Measurements from ENCODE around the gene MAGI3. TPM values are rescaled to one million over a fixed set of nuclear protein-coding genes. Genes with fewer than 3 reads are reported as not detected.

The MAGI3 gene
- total and polyA plus RNA-seq, 4 experiments from 2014 or later: 3.5 to 6.7 (median 5.5) TPM

DNA sequence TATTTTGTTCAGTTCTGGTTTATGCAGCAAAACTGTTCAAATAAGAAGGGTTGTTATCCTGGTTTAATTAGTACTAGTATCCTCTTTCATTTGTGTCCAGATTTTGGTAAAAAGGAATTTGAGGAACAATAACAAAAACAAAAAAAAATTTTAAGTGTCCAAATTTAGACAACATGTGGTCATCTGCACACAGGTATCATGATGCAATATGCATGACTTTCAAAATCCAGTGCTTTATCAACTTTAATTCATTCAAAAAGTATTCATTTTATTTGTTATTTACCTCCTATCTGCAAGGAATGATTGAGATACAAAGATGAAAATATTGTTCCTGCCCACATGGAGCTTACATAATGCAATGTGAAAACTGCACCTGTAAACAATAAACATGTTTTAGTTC is 16.7 kb upstream of the MAGI3 start:
- Mint-ChIP-seq H3K27ac (no peak overlapping the region), H3K9me3 (no peaks in the 10 kb centered on the region), H3K4me1 (no peaks in the 10 kb centered on the region), H3K27me3 (peaks cover 2 to 5% of the 10 kb centered on the region in 2 donors), H3K36me3 (no peaks in the 10 kb centered on the region), H3K4me3 (no peak overlapping the region)
- H3K36me3 ChIP-seq (ENCODE audit: insufficient read depth, low read length): no peaks in the 10 kb centered on the region
- H3K4me3 ChIP-seq (ENCODE audit: low read length in 2 of 2): no peak overlapping the region
- intact Hi-C loops (cut with micrococcal nuclease): no loop called here
- DNase-seq: no peak
- CTCF ChIA-PET (ENCODE audit: partially characterized antibody): no interaction called here
- POLR2A ChIA-PET (ENCODE audit: partially characterized antibody): no interaction called here
- H3K9me3 ChIP-seq (ENCODE audit: control insufficient read depth in 1 of 2, low read length in 2 of 2): no peaks in the 10 kb centered on the region
- no peaks in the 10 kb centered on the region for H3K4me1 ChIP-seq (ENCODE audit: insufficient read depth, low read length)
- H3K27me3 ChIP-seq (ENCODE audit: insufficient read depth, low read length): no peaks in the 10 kb centered on the region
- no peak overlapping the region for H3K27ac ChIP-seq (ENCODE audit: low read depth, low read length)

DNA sequence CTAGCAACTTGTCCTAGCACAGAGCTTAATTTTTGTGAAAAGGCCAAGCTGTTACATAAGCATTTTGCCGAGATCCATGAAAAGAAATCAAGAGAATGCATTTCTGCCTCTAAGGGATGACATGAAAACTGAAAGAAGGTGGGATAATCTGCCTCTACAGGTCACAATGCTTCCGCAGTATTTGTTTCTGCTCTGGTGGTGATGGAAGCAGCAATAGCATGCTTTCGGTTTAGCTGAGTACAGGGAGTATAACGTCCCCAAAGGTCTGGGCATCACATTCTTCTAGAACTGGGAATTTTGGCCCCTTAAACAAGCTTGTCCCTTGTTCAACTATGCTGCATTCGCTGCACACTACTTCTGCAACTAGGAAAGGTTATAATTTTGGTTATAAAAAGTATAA is 14.4 kb upstream of the MAGI3 start:
- no peaks in the 10 kb centered on the region for H3K36me3 Mint-ChIP-seq
- ChIA-PET POLR2A (ENCODE audit: partially characterized antibody) (no interaction called here), CTCF (ENCODE audit: partially characterized antibody) (no interaction called here)
- no peak overlapping the region for H3K4me3 Mint-ChIP-seq
- no peak overlapping the region for H3K27ac ChIP-seq (ENCODE audit: low read depth, low read length)
- no peaks in the 10 kb centered on the region for H3K36me3 ChIP-seq (ENCODE audit: insufficient read depth, low read length)
- intact Hi-C loops (cut with micrococcal nuclease): no loop called here
- no peak overlapping the region for H3K27ac Mint-ChIP-seq
- H3K4me3 ChIP-seq (ENCODE audit: low read length in 2 of 2): no peak overlapping the region
- no peaks in the 10 kb centered on the region for H3K27me3 ChIP-seq (ENCODE audit: insufficient read depth, low read length)
- H3K4me1 Mint-ChIP-seq: no peaks in the 10 kb centered on the region
- H3K4me1 ChIP-seq (ENCODE audit: insufficient read depth, low read length): no peaks in the 10 kb centered on the region
- H3K9me3 Mint-ChIP-seq: no peaks in the 10 kb centered on the region
- peaks cover 2 to 5% of the 10 kb centered on the region in 2 donors for H3K27me3 Mint-ChIP-seq
- DNase-seq: no peak
- no peaks in the 10 kb centered on the region for H3K9me3 ChIP-seq (ENCODE audit: control insufficient read depth in 1 of 2, low read length in 2 of 2)

DNA sequence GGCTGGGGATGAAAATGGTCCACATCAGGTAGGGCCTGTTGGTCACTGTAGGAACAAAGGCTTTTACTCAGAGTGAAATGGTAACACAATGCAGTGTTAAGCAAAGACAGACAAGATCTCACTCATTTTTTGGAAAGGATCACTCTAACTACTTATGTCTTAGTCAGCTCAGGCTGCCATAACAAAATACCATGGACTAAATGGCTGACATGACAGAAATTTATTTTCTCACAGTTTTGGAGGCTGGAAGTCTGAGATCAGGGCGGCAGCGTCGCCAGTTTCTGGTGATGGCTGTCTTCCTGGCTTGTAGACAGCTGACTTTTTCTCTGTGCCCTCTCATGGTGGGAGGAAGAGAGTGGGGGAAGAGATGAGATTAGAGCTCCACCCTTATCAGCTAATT is 10.2 kb upstream of the MAGI3 start:
- intact Hi-C loops (cut with micrococcal nuclease): no loop called here

DNA sequence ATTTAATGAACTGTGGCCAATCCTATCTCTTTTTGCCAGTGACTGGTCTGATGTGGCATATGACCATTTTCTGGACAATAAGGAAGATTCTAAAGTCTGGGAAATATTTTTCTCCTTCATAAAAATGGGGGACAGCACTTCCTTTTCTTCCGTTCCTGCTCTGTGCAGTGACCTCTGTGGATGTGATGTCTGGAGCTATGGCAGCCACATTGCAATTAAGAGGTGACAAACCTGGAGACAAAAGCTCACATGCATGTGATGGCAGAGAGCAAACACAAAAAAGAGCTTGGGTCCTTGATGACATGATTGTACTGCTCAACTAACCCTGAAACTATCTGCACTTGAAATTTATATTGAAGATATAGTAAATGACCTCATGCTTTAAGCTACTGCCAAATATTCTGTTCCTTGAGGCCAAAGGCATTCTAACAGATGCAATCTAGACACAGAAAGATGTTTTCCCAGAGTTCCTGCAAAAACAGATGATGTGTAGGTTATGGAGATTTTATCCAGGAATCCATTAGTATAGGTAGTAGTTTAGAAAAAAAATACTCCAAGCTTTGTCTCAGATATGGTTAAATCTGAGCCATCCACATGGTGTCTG is 2.2 kb upstream of the MAGI3 start:
- Histone ChIP-seq H3K9me3 (ENCODE audit: control insufficient read depth in 1 of 2, low read length in 2 of 2) (no peaks in the 10 kb centered on the region), H3K27me3 (ENCODE audit: insufficient read depth, low read length) (no peaks in the 10 kb centered on the region), H3K27ac (ENCODE audit: low read depth, low read length) (no peak overlapping the region), H3K4me3 (ENCODE audit: low read length in 2 of 2) (no peak overlapping the region), H3K4me1 (ENCODE audit: insufficient read depth, low read length) (peaks cover 30% of the 10 kb centered on the region), H3K36me3 (ENCODE audit: insufficient read depth, low read length) (no peaks in the 10 kb centered on the region)
- H3K9me3 Mint-ChIP-seq: peaks cover 0 to 1% (median 0%) of the 10 kb centered on the region in 8 donors
- POLR2A ChIA-PET (ENCODE audit: partially characterized antibody): interaction anchor here (0.9 kb wide), 1 partner anchor 1193 kb away, joined by 3 read pairs; no protein-coding TSS in a partner anchor
- peaks cover 0 to 2% of the 10 kb centered on the region in 2 donors for H3K27me3 Mint-ChIP-seq
- no peak for DNase-seq
- peaks cover 16 to 30% (median 22%) of the 10 kb centered on the region in 4 donors for H3K4me1 Mint-ChIP-seq
- CTCF ChIA-PET (ENCODE audit: partially characterized antibody): interaction anchor here (1.4 kb wide), 1 partner anchor 17 kb away, joined by 4 read pairs; no protein-coding TSS in a partner anchor
- peaks cover 0 to 11% of the 10 kb centered on the region in 2 donors for H3K36me3 Mint-ChIP-seq
- peak overlapping the region in 4 of 8 donors; percentile 27 to 93 (median 87) for H3K4me3 Mint-ChIP-seq
- intact Hi-C loops (cut with micrococcal nuclease): no loop called here
- peak overlapping the region in 2 of 7 donors; percentile 69 to 80 for H3K27ac Mint-ChIP-seq

More for the DNA sequence above, 10.2 kb upstream of the MAGI3 start:
- Mint-ChIP-seq H3K4me3 (no peak overlapping the region), H3K9me3 (peaks cover 0 to 1% (median 0%) of the 10 kb centered on the region in 8 donors), H3K27me3 (peaks cover 2% of the 10 kb centered on the region in 2 donors), H3K27ac (no peak overlapping the region), H3K4me1 (no peaks in the 10 kb centered on the region), H3K36me3 (no peaks in the 10 kb centered on the region)
- CTCF ChIA-PET (ENCODE audit: partially characterized antibody): no interaction called here
- POLR2A ChIA-PET (ENCODE audit: partially characterized antibody): no interaction called here
- Histone ChIP-seq H3K9me3 (ENCODE audit: control insufficient read depth in 1 of 2, low read length in 2 of 2) (no peaks in the 10 kb centered on the region), H3K4me1 (ENCODE audit: insufficient read depth, low read length) (no peaks in the 10 kb centered on the region), H3K27ac (ENCODE audit: low read depth, low read length) (no peak overlapping the region), H3K27me3 (ENCODE audit: insufficient read depth, low read length) (no peaks in the 10 kb centered on the region), H3K36me3 (ENCODE audit: insufficient read depth, low read length) (no peaks in the 10 kb centered on the region), H3K4me3 (ENCODE audit: low read length in 2 of 2) (no peak overlapping the region)
- no peak for DNase-seq

- Mint-ChIP-seq H3K27me3 (no peaks in the 10 kb centered on the region), H3K36me3 (peaks cover 0 to 11% of the 10 kb centered on the region in 2 donors), H3K27ac (peak overlapping the region; percentile 33 to 88 (median 77)), H3K4me3 (peak overlapping the region; percentile 86 to 98 (median 92)), H3K9me3 (no peaks in the 10 kb centered on the region), H3K4me1 (peaks cover 18 to 30% (median 22%) of the 10 kb centered on the region in 4 donors)
- Histone ChIP-seq H3K27me3 (ENCODE audit: insufficient read depth, low read length) (no peaks in the 10 kb centered on the region), H3K4me1 (ENCODE audit: insufficient read depth, low read length) (peaks cover 30% of the 10 kb centered on the region), H3K4me3 (ENCODE audit: low read length in 2 of 2) (no peak overlapping the region), H3K36me3 (ENCODE audit: insufficient read depth, low read length) (no peaks in the 10 kb centered on the region), H3K9me3 (ENCODE audit: control insufficient read depth in 1 of 2, low read length in 2 of 2) (no peaks in the 10 kb centered on the region), H3K27ac (ENCODE audit: low read depth, low read length) (peak overlapping the region; percentile 60)
- ChIA-PET CTCF (ENCODE audit: partially characterized antibody) (interaction anchor here (1.4 kb wide), 1 partner anchor 17 kb away, joined by 4 read pairs; no protein-coding TSS in a partner anchor), POLR2A (ENCODE audit: partially characterized antibody) (interaction anchor here (1.9 to 2.3 kb wide), 2 partner anchors 27 to 541 kb away, joined by 8 to 9 read pairs; partner anchors contain the start of gene HIPK1)
- intact Hi-C loops (cut with micrococcal nuclease): no loop called here
- DNase-seq: peak in 2 of 5 donors; percentile 3 to 33
These were observed 1.5 kb upstream of the MAGI3 start for GRCh38 chr1:113388621-113389358.

DNA sequence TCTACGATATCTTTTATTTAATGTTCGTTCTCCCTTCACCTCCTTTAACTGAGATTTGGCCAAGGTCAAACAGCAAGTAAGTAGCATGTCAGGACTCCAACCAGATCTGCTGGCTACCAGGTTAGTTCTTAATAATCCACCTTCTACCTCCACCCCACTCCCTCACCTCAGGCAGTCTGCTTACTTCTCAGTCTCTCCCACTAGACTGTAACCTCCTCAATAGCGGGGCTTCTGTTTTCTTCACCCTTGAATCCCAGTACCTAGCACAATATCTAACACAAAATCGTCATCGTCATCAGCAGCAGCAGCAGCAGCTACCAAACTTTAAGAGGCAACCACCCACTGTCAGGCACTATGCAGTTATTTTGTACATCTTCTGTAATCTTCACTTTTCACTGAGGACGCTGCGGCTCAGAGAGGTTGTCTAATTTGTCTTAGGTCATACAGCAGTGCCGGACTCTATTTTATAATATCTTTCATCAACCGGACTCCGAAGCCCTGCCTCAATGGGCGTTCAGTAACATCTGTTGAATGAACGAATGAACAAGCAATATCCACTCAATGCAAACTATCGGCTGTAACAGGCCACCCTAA is 859 bp upstream of the MAGI3 start:
- no peaks in the 10 kb centered on the region for H3K9me3 ChIP-seq (ENCODE audit: control insufficient read depth in 1 of 2, low read length in 2 of 2)
- Mint-ChIP-seq H3K27me3 (no peaks in the 10 kb centered on the region), H3K4me3 (peak overlapping the region; percentile 86 to 98 (median 92)), H3K36me3 (peaks cover 0 to 11% of the 10 kb centered on the region in 2 donors), H3K4me1 (peaks cover 18 to 36% (median 23%) of the 10 kb centered on the region in 4 donors), H3K27ac (peak overlapping the region; percentile 80 to 95 (median 91)), H3K9me3 (no peaks in the 10 kb centered on the region)
- ChIA-PET POLR2A (ENCODE audit: partially characterized antibody) (interaction anchor here (1.9 to 2.3 kb wide), 2 partner anchors 26 to 540 kb away, joined by 8 to 9 read pairs; partner anchors contain the start of gene HIPK1), CTCF (ENCODE audit: partially characterized antibody) (interaction anchor here (1.4 kb wide), 2 partner anchors 9 to 18 kb away, joined by 4 read pairs; no protein-coding TSS in a partner anchor)
- peaks cover 30% of the 10 kb centered on the region for H3K4me1 ChIP-seq (ENCODE audit: insufficient read depth, low read length)
- H3K27ac ChIP-seq (ENCODE audit: low read depth, low read length): peak overlapping the region; percentile 60
- peak overlapping the region; percentile 44 to 89 for H3K4me3 ChIP-seq (ENCODE audit: low read length in 2 of 2)
- no peaks in the 10 kb centered on the region for H3K36me3 ChIP-seq (ENCODE audit: insufficient read depth, low read length)
- no peaks in the 10 kb centered on the region for H3K27me3 ChIP-seq (ENCODE audit: insufficient read depth, low read length)
- peak in 3 of 5 donors; percentile 15 for DNase-seq
- intact Hi-C loops (cut with micrococcal nuclease): no loop called here
